WTC11 (cell line): ENCODE measurements around the gene SLCO4A1. TPM values are rescaled to one million over a fixed set of nuclear protein-coding genes. Genes with fewer than 3 reads are reported as not detected.

ENCODE experiments used
- ATAC-seq: fragments of 200-7000 bp; cut with Tn5 transposase; 2 replicates; pipeline ENCODE4 v1.10.0; 2021; ENCODE audit warnings: mild to moderate bottlenecking, moderate library complexity
- CTCF ChIA-PET: fragments of 300-600 bp; sonication (Branson Sonifier 250); formaldehyde crosslinking; loops from one replicate; lab custom pipeline; 2021; ENCODE audit warnings: antibody characterized with exemption; lab: Charles Lee
- POLR2A ChIA-PET: fragments of 350-600 bp; sonication (Branson Sonifier 250); formaldehyde crosslinking; loops from one replicate; lab custom pipeline; 2021; ENCODE audit warnings: antibody characterized with exemption; lab: Charles Lee
- DNase-seq: peaks from one replicate; pipeline ENCODE4 v3.0.0; 2021; ENCODE audit warnings: low spot score
- H3K27ac Mint-ChIP-seq: 2 replicates; pipeline ENCODE4 v1.8.0; 2021; ENCODE audit warnings: mixed read lengths
- H3K27me3 Mint-ChIP-seq: 2 replicates; pipeline ENCODE4 v1.8.0; 2021; ENCODE audit warnings: low read depth, mild to moderate bottlenecking, moderate library complexity, mixed read lengths
- H3K36me3 Mint-ChIP-seq: 2 replicates; pipeline ENCODE4 v1.8.0; 2021; ENCODE audit warnings: mixed read lengths
- H3K4me1 Mint-ChIP-seq: 2 replicates; pipeline ENCODE4 v1.8.0; 2022; ENCODE audit warnings: mixed read lengths
- H3K4me3 Mint-ChIP-seq: 2 replicates; pipeline ENCODE4 v1.8.0; 2021; ENCODE audit warnings: mild to moderate bottlenecking, moderate library complexity, mixed read lengths
- H3K9me3 Mint-ChIP-seq: 2 replicates; pipeline ENCODE4 v1.8.0; 2021; ENCODE audit warnings: mixed read lengths
- ATF6 ChIP-seq: sonication (generic); formaldehyde crosslinking; IDR thresholded peaks from 2 replicates; pipeline ENCODE4 v1.8.1; 2023; ENCODE audit warnings: mild to moderate bottlenecking, missing genetic modification reagents
- CBFB ChIP-seq: sonication (generic); formaldehyde crosslinking; IDR thresholded peaks from 2 replicates; pipeline ENCODE4 v1.8.1; 2022; ENCODE audit warnings: mild to moderate bottlenecking, low read depth, missing genetic modification reagents
- EMX1 ChIP-seq: fragments of 250-450 bp; sonication (Bioruptor Pico); IDR thresholded peaks from 2 replicates; pipeline ENCODE4 v1.8.0; 2021; ENCODE audit warnings: mild to moderate bottlenecking
- ESRRA ChIP-seq: sonication (generic); formaldehyde crosslinking; IDR thresholded peaks from 2 replicates; pipeline ENCODE4 v1.8.1; 2022; ENCODE audit warnings: mild to moderate bottlenecking, missing genetic modification reagents, borderline replicate concordance
- GRHL2 ChIP-seq: fragments of 250-450 bp; sonication (Bioruptor Pico); IDR thresholded peaks from 2 replicates; pipeline ENCODE4 v1.8.0; 2022; ENCODE audit warnings: mild to moderate bottlenecking, moderate library complexity; ENCODE audit not compliant: insufficient replicate concordance, severe bottlenecking
- JUN ChIP-seq: sonication (generic); formaldehyde crosslinking; IDR thresholded peaks from 2 replicates; pipeline ENCODE4 v1.8.0; 2023; ENCODE audit warnings: mild to moderate bottlenecking, missing genetic modification reagents
- MYBL2 ChIP-seq: sonication (generic); formaldehyde crosslinking; IDR thresholded peaks from 2 replicates; pipeline ENCODE4 v1.8.1; 2023; ENCODE audit warnings: mild to moderate bottlenecking, moderate library complexity, missing genetic modification reagents
- NFATC4 ChIP-seq: fragments of 250-450 bp; sonication (Bioruptor Pico); IDR thresholded peaks from 2 replicates; pipeline ENCODE4 v1.9.0; 2021; ENCODE audit warnings: mild to moderate bottlenecking
- SMAD3 ChIP-seq: sonication (generic); formaldehyde crosslinking; IDR thresholded peaks from 2 replicates; pipeline ENCODE4 v1.8.0; 2022; ENCODE audit warnings: missing genetic modification reagents, mild to moderate bottlenecking, borderline replicate concordance
- TCF7 ChIP-seq: sonication (generic); formaldehyde crosslinking; IDR thresholded peaks from 2 replicates; pipeline ENCODE4 v1.8.0; 2022; ENCODE audit warnings: mild to moderate bottlenecking, low read depth, missing genetic modification reagents, moderate library complexity
- TEAD1 ChIP-seq: sonication (generic); formaldehyde crosslinking; IDR thresholded peaks from 2 replicates; pipeline ENCODE4 v1.8.0; 2022; ENCODE audit warnings: mild to moderate bottlenecking, missing genetic modification reagents
- ZBTB21 ChIP-seq: sonication (generic); formaldehyde crosslinking; IDR thresholded peaks from 2 replicates; pipeline ENCODE4 v1.8.1; 2023; ENCODE audit warnings: mild to moderate bottlenecking, missing genetic modification reagents, borderline replicate concordance
- ZMAT4 ChIP-seq: fragments of 250-450 bp; sonication (Bioruptor Pico); IDR thresholded peaks from 2 replicates; pipeline ENCODE4 v1.9.0; 2021; ENCODE audit warnings: mild to moderate bottlenecking
- ZNF138 ChIP-seq: sonication (generic); formaldehyde crosslinking; conservative IDR thresholded peaks from 2 replicates; pipeline ENCODE4 v1.8.1; 2022; ENCODE audit warnings: mild to moderate bottlenecking, moderate library complexity, missing genetic modification reagents
- ZNF232 ChIP-seq: sonication (generic); formaldehyde crosslinking; IDR thresholded peaks from 2 replicates; pipeline ENCODE4 v1.8.0; 2022; ENCODE audit warnings: mild to moderate bottlenecking, missing genetic modification reagents
- ZNF263 ChIP-seq: sonication (generic); formaldehyde crosslinking; IDR thresholded peaks from 2 replicates; pipeline ENCODE4 v1.8.1; 2022; ENCODE audit warnings: low read depth, mild to moderate bottlenecking, moderate library complexity, missing genetic modification reagents
- ZNF317 ChIP-seq: sonication (generic); formaldehyde crosslinking; IDR thresholded peaks from 2 replicates; pipeline ENCODE4 v1.8.1; 2023; ENCODE audit warnings: low read depth, mild to moderate bottlenecking, moderate library complexity, missing genetic modification reagents, borderline replicate concordance
- ZNF512 ChIP-seq: sonication (generic); formaldehyde crosslinking; IDR thresholded peaks from 2 replicates; pipeline ENCODE4 v1.8.1; 2022; ENCODE audit warnings: missing genetic modification reagents, borderline replicate concordance
- ZNF532 ChIP-seq: fragments of 250-450 bp; sonication (Bioruptor Pico); IDR thresholded peaks from 2 replicates; pipeline ENCODE4 v1.9.0; 2021; ENCODE audit warnings: mild to moderate bottlenecking, borderline replicate concordance
- ZNF671 ChIP-seq: fragments of 250-450 bp; sonication (Bioruptor Pico); IDR thresholded peaks from 2 replicates; pipeline ENCODE4 v1.8.0; 2021; ENCODE audit warnings: mild to moderate bottlenecking
- ZSCAN18 ChIP-seq: fragments of 250-450 bp; sonication (Bioruptor Pico); IDR thresholded peaks from 2 replicates; pipeline ENCODE4 v2.1.2; 2022; ENCODE audit warnings: mild to moderate bottlenecking, moderate library complexity
- total RNA-seq: library from RNA; stranded (reverse); gene quantifications from 3 replicates; pipeline ENCODE4 v1.2.3, GENCODE V29; 2021

The SLCO4A1 gene
- total RNA-seq, 1 experiment from 2014 or later, result 19.9 TPM

- Mint-ChIP-seq H3K9me3 (no peaks in the 10 kb centered on the region), H3K36me3 (no peaks in the 10 kb centered on the region), H3K4me3 (no peak overlapping the region), H3K27ac (no peak overlapping the region), H3K27me3 (peaks cover 7% of the 10 kb centered on the region), H3K4me1 (peaks cover 12% of the 10 kb centered on the region)
- DNase-seq, result no peak
- TF ChIP-seq ZNF138 (CRISPR knock-in tag), result no peak
- TF ChIP-seq ZNF512, result no peak
- TF ChIP-seq ZSCAN18 (CRISPR knock-in tag), result no peak
- TF ChIP-seq ZNF671 (CRISPR knock-in tag), result no peak
- TF ChIP-seq JUN, result no peak
- no peak for TF ChIP-seq NFATC4 (CRISPR knock-in tag)
- no peak for TF ChIP-seq ZNF263 (CRISPR knock-in tag)
- TF ChIP-seq ZMAT4 (CRISPR knock-in tag), result no peak
- TF ChIP-seq SMAD3 (CRISPR knock-in tag), result no peak
- TF ChIP-seq ZNF232 (CRISPR knock-in tag), result no peak
- CTCF ChIA-PET, result interaction anchor here (0.6 to 2.0 kb wide), 5 partner anchors 8 to 1179 kb away, joined by 3 to 7 read pairs (median 5); partner anchors contain the start of gene SLCO4A1
- no peak for ATAC-seq
- POLR2A ChIA-PET, result interaction anchor here (0.6 kb wide), 1 partner anchor 335 kb away, joined by 4 read pairs; no protein-coding TSS in a partner anchor
Observed at GRCh38 chr20:62634330-62634967, 7.9 kb upstream of the SLCO4A1 start.

GRCh38 chr20:62635232-62635631 is 7.1 kb upstream of the SLCO4A1 start:
- H3K27ac Mint-ChIP-seq, result no peak overlapping the region
- ATAC-seq (no peak), DNase-seq (no peak)
- ChIA-PET CTCF (no interaction called here), POLR2A (no interaction called here)
- TF ChIP-seq TEAD1 (CRISPR knock-in tag) (no peak), ATF6 (CRISPR knock-in tag) (no peak), EMX1 (CRISPR knock-in tag) (no peak), GRHL2 (no peak), TCF7 (no peak), CBFB (CRISPR knock-in tag) (no peak), ZBTB21 (CRISPR knock-in tag) (no peak), ZNF263 (CRISPR knock-in tag) (no peak), ESRRA (CRISPR knock-in tag) (no peak), ZNF532 (no peak), ZNF317 (CRISPR knock-in tag) (no peak), MYBL2 (CRISPR knock-in tag) (no peak)
- H3K36me3 Mint-ChIP-seq, result no peaks in the 10 kb centered on the region
- H3K27me3 Mint-ChIP-seq, result peaks cover 13% of the 10 kb centered on the region
- no peaks in the 10 kb centered on the region for H3K9me3 Mint-ChIP-seq
- H3K4me3 Mint-ChIP-seq, result no peak overlapping the region
- H3K4me1 Mint-ChIP-seq, result peaks cover 12% of the 10 kb centered on the region
